Measurements from ENCODE around the gene RPL38.

The RPL38 gene

DNA sequence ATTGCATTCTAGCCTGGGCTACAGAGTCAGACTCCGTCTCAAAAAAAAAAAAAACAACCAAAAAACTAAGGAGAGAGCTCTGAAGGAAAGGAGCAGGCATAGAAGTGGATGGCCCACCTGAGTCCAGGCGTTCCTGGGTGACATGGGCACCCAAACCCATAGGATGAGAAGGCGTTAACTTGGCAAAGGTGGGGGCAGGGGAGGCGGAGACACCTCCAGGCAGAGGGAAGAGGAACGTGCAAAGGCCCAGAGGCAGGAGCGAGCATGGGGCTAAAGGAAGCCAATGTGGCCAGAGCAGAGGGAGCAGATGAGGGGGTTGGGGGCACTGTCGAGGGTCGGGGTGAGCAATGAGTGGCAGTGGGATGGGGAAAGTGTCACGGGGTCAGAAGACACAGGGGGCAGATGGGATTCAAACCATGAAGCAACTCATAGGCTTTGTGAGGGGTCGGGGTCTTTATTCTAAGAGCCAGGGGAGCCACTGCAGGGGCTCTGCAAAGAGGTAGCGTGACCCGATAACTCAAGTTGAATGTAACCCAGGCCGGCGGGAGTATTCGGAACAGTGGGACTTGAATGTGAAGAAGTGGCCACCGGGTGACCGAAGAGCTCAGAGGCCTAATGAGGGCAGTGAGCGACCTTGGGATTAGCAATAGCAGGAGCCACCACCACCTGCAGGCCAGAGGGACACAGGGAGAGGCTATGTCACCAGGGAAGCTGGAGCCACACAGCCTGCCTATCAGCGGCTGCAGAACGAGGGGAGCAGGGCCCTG, 21.7 kb downstream of the RPL38 start:
- Histone ChIP-seq H3K4me1 (ENCODE audit: control insufficient read depth in 2 of 2, insufficient read depth in 2 of 2, low read length in 2 of 2) (no peaks in the 10 kb centered on the region), H3K27ac (ENCODE audit: low read depth in 2 of 2, low read length in 2 of 2) (no peak overlapping the region), H3K36me3 (ENCODE audit: control insufficient read depth in 2 of 2, insufficient read depth in 2 of 2, low read length in 2 of 2) (no peaks in the 10 kb centered on the region), H3K9ac (ENCODE audit: low read depth in 1 of 2, low read length in 2 of 2) (no peak overlapping the region), H3K4me3 (ENCODE audit: low read length in 2 of 2) (no peak overlapping the region), H3K27me3 (ENCODE audit: control insufficient read depth in 2 of 2, insufficient read depth in 2 of 2, low read length in 2 of 2) (no peaks in the 10 kb centered on the region), H3K9me3 (ENCODE audit: control insufficient read depth in 2 of 2, low read length in 2 of 2) (no peaks in the 10 kb centered on the region)

DNA sequence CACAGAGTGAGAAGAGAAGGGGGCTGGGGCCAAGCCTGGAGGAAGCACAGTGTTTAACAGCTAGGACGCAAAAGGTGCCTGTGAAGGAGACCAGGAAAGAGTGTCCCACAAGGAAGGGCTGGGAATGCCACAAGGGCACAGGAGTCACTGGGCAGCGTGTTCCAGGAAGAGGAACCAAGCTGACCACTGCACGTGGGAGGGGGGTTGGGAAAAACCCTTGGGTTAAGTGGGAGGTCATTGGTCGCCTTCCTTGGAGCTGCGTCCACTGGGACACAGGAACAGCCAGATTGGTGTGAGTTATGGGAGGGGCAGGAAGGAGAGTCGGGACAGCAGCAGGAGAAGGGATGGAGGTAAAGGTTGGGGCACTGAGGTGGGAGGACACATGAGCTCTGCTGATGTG, 22.8 kb downstream of the RPL38 start:
- Histone ChIP-seq H3K9ac (ENCODE audit: low read depth in 1 of 2, low read length in 2 of 2) (no peak overlapping the region), H3K4me3 (ENCODE audit: low read length in 2 of 2) (no peak overlapping the region), H3K27ac (ENCODE audit: low read depth in 2 of 2, low read length in 2 of 2) (no peak overlapping the region), H3K27me3 (ENCODE audit: control insufficient read depth in 2 of 2, insufficient read depth in 2 of 2, low read length in 2 of 2) (no peaks in the 10 kb centered on the region), H3K4me1 (ENCODE audit: control insufficient read depth in 2 of 2, insufficient read depth in 2 of 2, low read length in 2 of 2) (no peaks in the 10 kb centered on the region), H3K9me3 (ENCODE audit: control insufficient read depth in 2 of 2, low read length in 2 of 2) (no peaks in the 10 kb centered on the region), H3K36me3 (ENCODE audit: control insufficient read depth in 2 of 2, insufficient read depth in 2 of 2, low read length in 2 of 2) (no peaks in the 10 kb centered on the region)

DNA sequence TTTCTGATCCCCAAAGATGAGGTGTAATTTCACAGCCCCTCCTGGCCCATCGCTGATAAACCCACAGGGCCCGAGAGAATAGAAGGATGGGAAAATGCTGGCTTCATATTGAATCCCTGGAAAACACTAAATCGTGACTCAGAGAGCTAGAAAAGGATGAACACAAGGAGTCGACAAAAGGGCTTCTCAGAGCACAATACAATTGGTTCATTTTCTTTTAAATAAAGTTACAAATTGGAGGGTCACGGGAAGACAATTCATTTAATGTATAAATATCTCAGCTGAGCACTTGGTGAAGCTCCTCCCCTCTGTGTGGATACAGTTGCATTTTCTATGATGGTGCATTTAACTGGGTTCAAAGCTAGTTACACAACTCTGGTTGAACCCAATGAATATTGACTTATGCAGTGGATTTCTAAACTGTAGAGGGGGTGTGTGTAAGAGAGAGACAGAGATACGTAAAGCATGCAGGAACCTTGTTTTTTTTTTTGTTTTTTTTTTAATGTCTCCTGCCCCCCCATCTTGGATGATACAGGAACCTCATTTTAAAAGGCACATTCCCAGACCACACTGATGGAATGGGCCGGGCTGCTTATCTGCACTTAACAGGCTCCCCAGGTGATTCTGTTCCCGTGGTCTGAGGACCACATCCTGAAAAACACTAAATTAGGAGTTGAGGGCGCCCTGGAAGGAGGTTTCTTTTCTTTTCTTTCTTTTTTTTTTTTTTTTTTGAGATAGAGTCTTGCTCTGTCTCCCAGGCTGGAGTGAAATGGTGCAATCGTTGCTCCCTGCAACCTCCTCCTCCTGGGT, 24.0 kb downstream of the RPL38 start:
- H3K27ac ChIP-seq (ENCODE audit: low read depth in 2 of 2, low read length in 2 of 2) = no peak overlapping the region
- no peaks in the 10 kb centered on the region for H3K27me3 ChIP-seq (ENCODE audit: control insufficient read depth in 2 of 2, insufficient read depth in 2 of 2, low read length in 2 of 2)
- no peaks in the 10 kb centered on the region for H3K4me1 ChIP-seq (ENCODE audit: control insufficient read depth in 2 of 2, insufficient read depth in 2 of 2, low read length in 2 of 2)
- no peak overlapping the region for H3K4me3 ChIP-seq (ENCODE audit: low read length in 2 of 2)
- H3K9ac ChIP-seq (ENCODE audit: low read depth in 1 of 2, low read length in 2 of 2) = no peak overlapping the region
- no peaks in the 10 kb centered on the region for H3K9me3 ChIP-seq (ENCODE audit: control insufficient read depth in 2 of 2, low read length in 2 of 2)
- no peaks in the 10 kb centered on the region for H3K36me3 ChIP-seq (ENCODE audit: control insufficient read depth in 2 of 2, insufficient read depth in 2 of 2, low read length in 2 of 2)

DNA sequence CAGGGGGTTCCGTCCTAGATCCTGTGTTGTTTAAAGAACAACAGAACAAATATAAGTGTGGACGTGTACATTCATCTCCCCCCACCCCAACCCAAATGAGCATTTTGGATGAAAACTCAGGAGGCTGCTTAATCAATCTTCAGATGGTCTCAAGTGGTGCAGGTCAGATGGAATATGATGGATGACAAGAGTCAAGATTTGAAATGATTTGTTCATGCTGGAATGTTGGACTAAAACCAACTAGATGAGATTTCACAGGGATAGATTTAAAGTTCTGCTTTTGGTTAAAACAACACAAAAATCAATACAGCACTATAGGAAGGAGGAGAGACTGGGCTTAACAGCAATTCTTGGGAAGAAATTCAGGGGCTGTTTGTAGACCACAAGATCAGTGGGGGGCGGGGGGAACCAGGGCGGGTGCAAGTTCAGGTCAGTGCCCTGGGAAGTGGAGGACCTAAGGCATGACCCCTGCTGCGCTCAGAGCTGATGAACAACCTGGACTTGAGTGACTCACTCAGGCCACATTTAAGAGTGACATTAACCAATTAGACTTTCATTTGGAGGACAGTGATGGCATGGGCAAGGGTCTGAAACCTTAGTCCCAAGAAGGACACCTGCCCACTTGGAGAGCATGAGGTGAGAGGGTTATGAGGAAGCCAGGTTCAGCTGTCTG, 25.0 kb downstream of the RPL38 start:
- H3K4me3 ChIP-seq (ENCODE audit: low read length in 2 of 2) = no peak overlapping the region
- H3K9me3 ChIP-seq (ENCODE audit: control insufficient read depth in 2 of 2, low read length in 2 of 2) = no peaks in the 10 kb centered on the region
- no peak overlapping the region for H3K27ac ChIP-seq (ENCODE audit: low read depth in 2 of 2, low read length in 2 of 2)
- H3K9ac ChIP-seq (ENCODE audit: low read depth in 1 of 2, low read length in 2 of 2) = no peak overlapping the region
- no peaks in the 10 kb centered on the region for H3K36me3 ChIP-seq (ENCODE audit: control insufficient read depth in 2 of 2, insufficient read depth in 2 of 2, low read length in 2 of 2)
- no peaks in the 10 kb centered on the region for H3K27me3 ChIP-seq (ENCODE audit: control insufficient read depth in 2 of 2, insufficient read depth in 2 of 2, low read length in 2 of 2)
- H3K4me1 ChIP-seq (ENCODE audit: control insufficient read depth in 2 of 2, insufficient read depth in 2 of 2, low read length in 2 of 2) = no peaks in the 10 kb centered on the region

DNA sequence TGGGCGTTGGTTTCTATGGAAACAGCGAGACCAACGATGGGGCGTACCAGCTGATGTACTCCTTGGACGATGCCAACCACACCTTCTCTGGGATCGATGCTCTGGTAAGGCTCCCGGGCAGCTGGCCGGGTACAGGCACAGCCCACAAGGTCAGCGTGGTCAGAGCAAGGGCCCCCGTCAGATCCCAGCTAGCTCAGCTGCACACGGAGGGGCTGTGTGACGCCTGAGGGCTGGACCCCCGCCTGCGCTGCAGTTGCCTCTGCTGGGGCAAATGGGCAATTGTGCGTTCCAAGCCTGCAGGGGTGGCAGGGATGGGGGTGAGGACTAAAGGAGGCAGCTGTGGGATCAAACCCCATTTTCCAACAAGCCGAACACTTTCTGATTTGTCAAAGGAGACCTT, 27.4 kb downstream of the RPL38 start:
- no peak overlapping the region for H3K27ac ChIP-seq (ENCODE audit: low read depth in 2 of 2, low read length in 2 of 2)
- H3K36me3 ChIP-seq (ENCODE audit: control insufficient read depth in 2 of 2, insufficient read depth in 2 of 2, low read length in 2 of 2) = no peaks in the 10 kb centered on the region
- no peaks in the 10 kb centered on the region for H3K9me3 ChIP-seq (ENCODE audit: control insufficient read depth in 2 of 2, low read length in 2 of 2)
- H3K4me1 ChIP-seq (ENCODE audit: control insufficient read depth in 2 of 2, insufficient read depth in 2 of 2, low read length in 2 of 2) = no peaks in the 10 kb centered on the region
- H3K9ac ChIP-seq (ENCODE audit: low read depth in 1 of 2, low read length in 2 of 2) = no peak overlapping the region
- H3K27me3 ChIP-seq (ENCODE audit: control insufficient read depth in 2 of 2, insufficient read depth in 2 of 2, low read length in 2 of 2) = no peaks in the 10 kb centered on the region
- H3K4me3 ChIP-seq (ENCODE audit: low read length in 2 of 2) = no peak overlapping the region

DNA sequence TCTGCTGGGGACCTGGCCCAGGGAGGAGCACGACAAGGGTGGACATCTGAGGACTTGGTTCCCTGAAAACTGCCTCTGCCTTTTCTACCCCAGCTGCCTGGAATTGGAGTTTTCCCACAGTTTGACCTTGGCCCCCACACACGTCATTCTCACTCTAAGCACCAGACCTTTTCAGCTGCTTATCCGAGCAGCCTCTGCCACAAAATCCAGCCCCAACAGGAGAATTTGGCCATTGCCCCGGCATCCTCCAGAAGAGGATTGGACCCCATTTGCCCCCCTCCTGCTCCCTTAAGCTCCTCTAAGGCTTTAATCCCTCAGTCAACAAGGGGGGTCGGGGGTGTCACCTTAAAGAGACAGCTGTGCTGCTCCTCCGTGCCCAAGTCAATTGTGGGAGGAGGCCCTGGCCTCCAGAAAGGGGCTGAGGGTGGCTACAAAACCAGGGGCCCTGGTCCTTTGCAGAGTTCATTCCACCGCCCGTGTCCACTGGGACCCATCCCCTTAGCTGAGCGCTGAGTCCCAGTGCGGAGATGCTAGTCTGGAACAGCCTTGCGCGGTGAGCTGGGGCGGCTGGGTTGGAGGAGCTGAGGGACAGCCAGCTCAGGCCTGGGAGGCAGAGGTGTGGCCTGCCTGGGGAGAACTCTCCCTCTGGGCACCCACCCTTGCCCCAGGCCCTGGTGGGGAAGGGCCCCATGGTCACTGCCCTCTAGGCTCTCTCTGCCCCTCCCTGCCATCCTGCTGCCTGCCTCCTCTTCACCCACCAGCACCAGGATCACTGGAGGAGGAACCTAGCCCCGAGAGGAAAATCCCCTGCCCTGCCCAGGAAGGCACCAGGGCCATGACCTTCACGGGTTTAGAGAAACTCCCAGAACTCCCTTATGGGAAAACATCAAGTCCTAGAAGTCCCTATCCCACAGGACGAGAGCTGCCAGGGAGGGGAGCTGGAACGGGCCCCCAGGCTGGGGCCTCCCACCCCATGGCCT, 28.7 kb downstream of the RPL38 start:
- Histone ChIP-seq H3K9ac (ENCODE audit: low read depth in 1 of 2, low read length in 2 of 2) (no peak overlapping the region), H3K4me1 (ENCODE audit: control insufficient read depth in 2 of 2, insufficient read depth in 2 of 2, low read length in 2 of 2) (no peaks in the 10 kb centered on the region), H3K36me3 (ENCODE audit: control insufficient read depth in 2 of 2, insufficient read depth in 2 of 2, low read length in 2 of 2) (no peaks in the 10 kb centered on the region), H3K9me3 (ENCODE audit: control insufficient read depth in 2 of 2, low read length in 2 of 2) (no peaks in the 10 kb centered on the region), H3K27me3 (ENCODE audit: control insufficient read depth in 2 of 2, insufficient read depth in 2 of 2, low read length in 2 of 2) (no peaks in the 10 kb centered on the region), H3K4me3 (ENCODE audit: low read length in 2 of 2) (no peak overlapping the region), H3K27ac (ENCODE audit: low read depth in 2 of 2, low read length in 2 of 2) (no peak overlapping the region)

DNA sequence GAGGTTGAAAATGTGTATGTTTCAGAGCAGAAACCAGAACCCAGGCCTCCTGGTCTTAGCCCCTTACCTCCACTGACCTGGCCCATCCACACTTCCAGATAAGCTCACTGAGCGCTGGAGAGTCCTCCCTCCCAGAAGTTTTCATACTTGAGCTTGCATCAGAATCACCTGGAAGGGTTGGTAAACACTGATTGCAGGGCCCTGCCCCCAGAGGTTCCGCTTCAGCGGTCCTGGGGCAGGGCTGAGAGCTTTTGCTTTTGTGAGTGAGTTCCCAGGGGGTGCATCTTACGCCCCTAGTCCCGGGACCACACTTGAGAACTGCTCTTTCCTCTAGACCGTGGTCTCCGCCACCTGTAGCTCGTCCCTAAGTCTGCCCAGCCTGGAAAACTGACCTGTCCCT, 30.5 kb downstream of the RPL38 start:
- Histone ChIP-seq H3K27me3 (ENCODE audit: control insufficient read depth in 2 of 2, insufficient read depth in 2 of 2, low read length in 2 of 2) (no peaks in the 10 kb centered on the region), H3K4me1 (ENCODE audit: control insufficient read depth in 2 of 2, insufficient read depth in 2 of 2, low read length in 2 of 2) (no peaks in the 10 kb centered on the region), H3K4me3 (ENCODE audit: low read length in 2 of 2) (no peak overlapping the region), H3K9ac (ENCODE audit: low read depth in 1 of 2, low read length in 2 of 2) (no peak overlapping the region), H3K9me3 (ENCODE audit: control insufficient read depth in 2 of 2, low read length in 2 of 2) (no peaks in the 10 kb centered on the region), H3K27ac (ENCODE audit: low read depth in 2 of 2, low read length in 2 of 2) (peak overlapping the region in 1 of 2 donors; percentile 23), H3K36me3 (ENCODE audit: control insufficient read depth in 2 of 2, insufficient read depth in 2 of 2, low read length in 2 of 2) (no peaks in the 10 kb centered on the region)

DNA sequence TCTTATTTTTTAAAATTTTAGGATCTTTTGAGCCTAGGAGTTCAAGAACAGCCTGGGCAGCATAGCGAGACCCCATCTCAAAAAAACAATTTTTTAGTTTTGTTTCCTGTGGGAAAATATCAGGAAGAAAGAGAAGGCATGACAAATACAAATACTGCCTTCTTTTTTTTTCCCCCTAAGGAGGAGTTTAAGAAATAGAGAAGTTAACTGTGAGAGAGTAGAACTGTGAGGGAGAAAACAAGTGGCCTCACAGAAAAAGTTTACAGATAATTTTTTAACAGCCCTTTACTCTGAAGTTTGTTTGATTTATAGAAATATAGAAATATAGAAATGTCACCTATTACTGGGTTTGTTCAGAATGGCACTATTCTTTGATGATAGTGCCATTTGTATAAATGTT, 31.0 kb downstream of the RPL38 start:
- Histone ChIP-seq H3K9ac (ENCODE audit: low read depth in 1 of 2, low read length in 2 of 2) (no peak overlapping the region), H3K36me3 (ENCODE audit: control insufficient read depth in 2 of 2, insufficient read depth in 2 of 2, low read length in 2 of 2) (no peaks in the 10 kb centered on the region), H3K9me3 (ENCODE audit: control insufficient read depth in 2 of 2, low read length in 2 of 2) (no peaks in the 10 kb centered on the region), H3K27ac (ENCODE audit: low read depth in 2 of 2, low read length in 2 of 2) (peak overlapping the region; percentile 47 to 58), H3K4me1 (ENCODE audit: control insufficient read depth in 2 of 2, insufficient read depth in 2 of 2, low read length in 2 of 2) (no peaks in the 10 kb centered on the region), H3K4me3 (ENCODE audit: low read length in 2 of 2) (no peak overlapping the region), H3K27me3 (ENCODE audit: control insufficient read depth in 2 of 2, insufficient read depth in 2 of 2, low read length in 2 of 2) (no peaks in the 10 kb centered on the region)

DNA sequence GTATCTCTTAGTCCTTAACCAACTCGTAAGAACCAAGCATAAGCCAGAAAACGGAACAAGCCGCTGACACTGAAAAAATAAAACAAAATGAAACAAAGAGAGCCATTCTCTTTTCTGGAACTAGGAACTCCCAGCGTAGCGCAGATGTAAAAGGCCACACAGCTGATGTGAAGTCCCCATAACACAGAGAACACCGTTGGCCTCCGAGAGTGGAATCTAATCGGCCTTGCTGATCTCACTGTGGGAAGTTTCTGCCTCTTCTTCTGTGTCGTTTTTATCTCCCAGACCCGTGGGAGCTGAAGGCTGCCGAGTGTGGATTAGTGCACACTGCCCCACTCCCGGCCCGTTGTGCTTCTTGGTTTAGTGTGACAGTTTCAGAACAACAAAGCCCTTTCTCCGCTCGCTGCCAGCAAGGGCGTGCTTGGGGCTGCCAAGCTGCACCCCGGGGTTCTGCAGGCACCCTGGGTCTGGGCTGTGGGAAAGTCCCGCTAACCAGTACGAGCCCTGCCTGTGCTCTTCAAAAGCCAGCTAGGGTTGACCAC, 31.6 kb downstream of the RPL38 start:
- peak overlapping the region; percentile 47 to 58 for H3K27ac ChIP-seq (ENCODE audit: low read depth in 2 of 2, low read length in 2 of 2)
- H3K9me3 ChIP-seq (ENCODE audit: control insufficient read depth in 2 of 2, low read length in 2 of 2) = no peaks in the 10 kb centered on the region
- no peaks in the 10 kb centered on the region for H3K27me3 ChIP-seq (ENCODE audit: control insufficient read depth in 2 of 2, insufficient read depth in 2 of 2, low read length in 2 of 2)
- no peaks in the 10 kb centered on the region for H3K36me3 ChIP-seq (ENCODE audit: control insufficient read depth in 2 of 2, insufficient read depth in 2 of 2, low read length in 2 of 2)
- peak overlapping the region in 1 of 2 donors; percentile 38 for H3K9ac ChIP-seq (ENCODE audit: low read depth in 1 of 2, low read length in 2 of 2)
- no peaks in the 10 kb centered on the region for H3K4me1 ChIP-seq (ENCODE audit: control insufficient read depth in 2 of 2, insufficient read depth in 2 of 2, low read length in 2 of 2)
- no peak overlapping the region for H3K4me3 ChIP-seq (ENCODE audit: low read length in 2 of 2)

Data from mucosa of rectum (tissue), 2 donors.